GM13977 (cell line): ENCODE results near the gene MME.

Experiments
- DNase-seq: peaks from one replicate; pipeline ENCODE4 v3.0.0; 2012; ENCODE audit warnings: low spot score
- in situ Hi-C: fragments of 300-500 bp; cut with MboI; formaldehyde crosslinking; loops from one replicate; pipeline ENCODE4 v1.12.0; 2022; ENCODE audit warnings: low sequenced_read_pairs, low pct_unique_long_range_greater_than_20kb, mixed read lengths, inconsistent platforms; ENCODE audit not compliant: unreplicated experiment
- TF ChIP-seq, protein P1 (sequence below): IDR thresholded peaks from 2 replicates; pipeline ENCODE4 v1.5.1; 2012; ENCODE audit warnings: mild to moderate bottlenecking, control low read depth; ENCODE audit not compliant: insufficient read depth; ENCODE audit errors: extremely low read depth, missing control alignments

The MME gene

DNA sequence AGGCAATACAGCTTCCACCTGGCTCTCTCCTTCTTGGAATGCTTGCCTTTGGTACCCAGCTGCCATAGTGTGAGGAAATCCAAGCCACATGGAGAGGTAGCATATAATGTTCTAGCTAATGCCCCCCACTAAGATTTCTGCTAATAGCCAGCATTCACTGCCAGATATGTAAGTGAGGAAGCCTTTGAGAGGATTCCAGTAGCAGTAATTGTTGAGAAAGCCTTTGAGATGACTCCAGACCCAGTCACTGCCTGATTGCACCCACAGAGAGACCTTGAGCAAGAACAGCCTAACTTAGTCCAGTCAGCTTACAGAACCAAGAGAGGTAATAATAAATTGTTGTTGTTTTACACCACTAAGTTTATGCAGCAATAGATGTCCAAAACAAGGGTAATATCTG, 150.3 kb downstream of the MME start:
- TF ChIP-seq, protein P1, sequence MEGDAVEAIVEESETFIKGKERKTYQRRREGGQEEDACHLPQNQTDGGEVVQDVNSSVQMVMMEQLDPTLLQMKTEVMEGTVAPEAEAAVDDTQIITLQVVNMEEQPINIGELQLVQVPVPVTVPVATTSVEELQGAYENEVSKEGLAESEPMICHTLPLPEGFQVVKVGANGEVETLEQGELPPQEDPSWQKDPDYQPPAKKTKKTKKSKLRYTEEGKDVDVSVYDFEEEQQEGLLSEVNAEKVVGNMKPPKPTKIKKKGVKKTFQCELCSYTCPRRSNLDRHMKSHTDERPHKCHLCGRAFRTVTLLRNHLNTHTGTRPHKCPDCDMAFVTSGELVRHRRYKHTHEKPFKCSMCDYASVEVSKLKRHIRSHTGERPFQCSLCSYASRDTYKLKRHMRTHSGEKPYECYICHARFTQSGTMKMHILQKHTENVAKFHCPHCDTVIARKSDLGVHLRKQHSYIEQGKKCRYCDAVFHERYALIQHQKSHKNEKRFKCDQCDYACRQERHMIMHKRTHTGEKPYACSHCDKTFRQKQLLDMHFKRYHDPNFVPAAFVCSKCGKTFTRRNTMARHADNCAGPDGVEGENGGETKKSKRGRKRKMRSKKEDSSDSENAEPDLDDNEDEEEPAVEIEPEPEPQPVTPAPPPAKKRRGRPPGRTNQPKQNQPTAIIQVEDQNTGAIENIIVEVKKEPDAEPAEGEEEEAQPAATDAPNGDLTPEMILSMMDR: no peak
- DNase-seq: no peak
- in situ Hi-C loops: no loop called here

DNA sequence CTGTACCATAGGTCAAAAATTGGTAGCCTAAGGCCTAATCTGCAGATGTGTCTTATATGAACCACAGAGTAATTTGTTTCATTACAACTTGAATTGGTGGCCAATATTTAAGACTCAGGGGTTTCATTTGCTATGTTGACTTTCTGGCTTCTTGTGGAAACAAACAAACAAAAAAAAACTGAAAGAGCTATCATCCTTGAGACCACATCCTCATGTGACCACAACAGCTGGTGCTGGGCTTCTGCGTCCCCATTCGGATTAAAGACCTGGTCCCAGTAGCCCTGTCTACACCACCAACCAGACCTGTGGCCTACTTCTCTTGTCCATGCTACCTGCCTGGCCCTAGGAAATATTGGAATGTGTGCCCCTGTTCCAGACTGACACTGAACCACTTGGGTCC, 151.7 kb downstream of the MME start:
- TF ChIP-seq, protein P1: no peak
- in situ Hi-C loops: no loop called here
- no peak for DNase-seq

GRCh38 chr3:155232605-155233004, 152.5 kb downstream of the MME start:
- DNase-seq: no peak
- TF ChIP-seq, protein P1: no peak

GRCh38 chr3:155233213-155233612, 153.1 kb downstream of the MME start:
- TF ChIP-seq, protein P1: no peak
- DNase-seq: no peak
- in situ Hi-C loops: no loop called here

More at GRCh38 chr3:155232605-155233004, 152.5 kb downstream of the MME start:
- in situ Hi-C loops: no loop called here
